Left ventricle myocardium inferior (tissue), 1 donor: ENCODE results near the gene FBXW12. TPM values are rescaled to one million over a fixed set of nuclear protein-coding genes. Genes with fewer than 3 reads are reported as not detected.

Experiments used
- DNase-seq: peaks from one replicate; pipeline ENCODE4 v3.0.0-alpha.2; 2020
- H3K27ac ChIP-seq: fragments of 200-600 bp; replicated peaks from 2 replicates; pipeline ENCODE4 v1.8.0; 2021
- H3K27me3 ChIP-seq: fragments of 200-600 bp; 2 replicates; pipeline ENCODE4 v1.8.0; 2021; ENCODE audit warnings: low read depth
- H3K36me3 ChIP-seq: fragments of 200-600 bp; 2 replicates; pipeline ENCODE4 v1.8.0; 2021
- H3K4me1 ChIP-seq: fragments of 200-600 bp; 2 replicates; pipeline ENCODE4 v1.8.0; 2021
- H3K4me3 ChIP-seq: fragments of 200-600 bp; 2 replicates; pipeline ENCODE4 v1.8.0; 2021; ENCODE audit warnings: mild to moderate bottlenecking, moderate library complexity
- H3K9me3 ChIP-seq: fragments of 200-600 bp; replicated peaks from 2 replicates; pipeline ENCODE4 v1.8.0; 2021
- intact Hi-C: fragments of 100-400 bp; cut with micrococcal nuclease; formaldehyde crosslinking; loops from one replicate; pipeline ENCODE4 v1.11.0; 2022
- total RNA-seq: library from RNA; stranded (reverse); fragmentation: NEBNext Ultra II Directional; extraction: Animal tissue kit (Norgen Biotek cat#: 25700); gene quantifications from one replicate; pipeline ENCODE4 v1.2.1, GENCODE V29; 2021
- TF ChIP-seq, protein P1 (sequence below): fragments of 200-600 bp; IDR thresholded peaks from 2 replicates; pipeline ENCODE4 v1.8.0; 2021; ENCODE audit warnings: antibody characterized with exemption, mild to moderate bottlenecking, borderline replicate concordance
- donor health status: DM: no; HTN: yes; CAD: no; lungs with severe emphysema.

The FBXW12 gene
- total RNA-seq, 1 donor from 2014 or later: not detected

DNA sequence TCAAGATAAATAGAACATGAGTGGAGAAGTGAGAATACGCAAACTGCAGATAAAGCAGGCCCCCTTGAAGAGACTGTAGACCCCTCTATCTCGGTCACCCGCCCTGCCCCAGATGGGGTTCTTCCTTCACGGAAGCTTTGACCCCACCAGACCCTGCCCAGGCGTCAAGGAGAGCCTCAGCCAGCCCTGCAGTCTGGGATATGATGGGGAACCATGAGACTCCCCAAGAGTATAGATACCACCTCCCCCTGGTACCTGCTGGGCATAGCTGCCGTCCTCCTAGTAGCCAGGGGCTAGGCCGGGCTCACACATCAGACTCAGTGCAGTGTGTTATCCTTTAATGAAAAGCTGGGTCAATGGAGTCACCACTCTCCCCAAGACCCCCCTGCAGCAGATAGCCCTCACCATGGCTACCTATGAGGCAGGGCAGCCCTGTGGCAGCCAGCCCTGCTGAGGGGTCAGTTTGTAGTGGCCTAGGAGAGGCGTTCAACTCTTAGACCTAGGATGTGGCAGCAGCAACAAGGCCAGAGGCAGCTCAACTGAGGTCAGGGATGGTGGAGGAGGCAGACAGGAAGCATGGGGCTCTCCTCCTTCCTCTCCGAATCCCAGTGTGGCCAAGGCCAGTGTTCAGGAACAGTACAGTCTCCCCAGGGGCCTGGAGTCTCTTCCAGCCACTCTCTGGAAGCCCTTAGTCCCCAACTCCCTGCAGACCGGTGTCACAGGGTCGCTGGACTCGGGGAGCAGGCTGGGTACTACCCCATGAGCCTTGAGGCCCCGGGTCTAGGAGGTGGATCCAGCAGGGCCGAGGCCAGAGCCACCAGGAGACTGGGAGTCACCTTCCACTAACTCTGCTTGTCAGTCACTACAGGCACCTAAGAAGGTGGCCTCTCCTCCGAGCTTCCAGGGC is 31.8 kb downstream of the FBXW12 start:
- H3K4me3 ChIP-seq: no peak overlapping the region
- H3K4me1 ChIP-seq: peaks cover 13% of the 10 kb centered on the region
- TF ChIP-seq, protein P1, sequence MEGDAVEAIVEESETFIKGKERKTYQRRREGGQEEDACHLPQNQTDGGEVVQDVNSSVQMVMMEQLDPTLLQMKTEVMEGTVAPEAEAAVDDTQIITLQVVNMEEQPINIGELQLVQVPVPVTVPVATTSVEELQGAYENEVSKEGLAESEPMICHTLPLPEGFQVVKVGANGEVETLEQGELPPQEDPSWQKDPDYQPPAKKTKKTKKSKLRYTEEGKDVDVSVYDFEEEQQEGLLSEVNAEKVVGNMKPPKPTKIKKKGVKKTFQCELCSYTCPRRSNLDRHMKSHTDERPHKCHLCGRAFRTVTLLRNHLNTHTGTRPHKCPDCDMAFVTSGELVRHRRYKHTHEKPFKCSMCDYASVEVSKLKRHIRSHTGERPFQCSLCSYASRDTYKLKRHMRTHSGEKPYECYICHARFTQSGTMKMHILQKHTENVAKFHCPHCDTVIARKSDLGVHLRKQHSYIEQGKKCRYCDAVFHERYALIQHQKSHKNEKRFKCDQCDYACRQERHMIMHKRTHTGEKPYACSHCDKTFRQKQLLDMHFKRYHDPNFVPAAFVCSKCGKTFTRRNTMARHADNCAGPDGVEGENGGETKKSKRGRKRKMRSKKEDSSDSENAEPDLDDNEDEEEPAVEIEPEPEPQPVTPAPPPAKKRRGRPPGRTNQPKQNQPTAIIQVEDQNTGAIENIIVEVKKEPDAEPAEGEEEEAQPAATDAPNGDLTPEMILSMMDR: no peak
- H3K27ac ChIP-seq: no peak overlapping the region
- H3K36me3 ChIP-seq: peaks cover 50% of the 10 kb centered on the region
- H3K9me3 ChIP-seq: no peaks in the 10 kb centered on the region
- no peak for DNase-seq
- no peaks in the 10 kb centered on the region for H3K27me3 ChIP-seq
- intact Hi-C loops: loop anchor here (5.0 kb wide), 1 partner anchor 34 kb away; no protein-coding TSS in a partner anchor

DNA sequence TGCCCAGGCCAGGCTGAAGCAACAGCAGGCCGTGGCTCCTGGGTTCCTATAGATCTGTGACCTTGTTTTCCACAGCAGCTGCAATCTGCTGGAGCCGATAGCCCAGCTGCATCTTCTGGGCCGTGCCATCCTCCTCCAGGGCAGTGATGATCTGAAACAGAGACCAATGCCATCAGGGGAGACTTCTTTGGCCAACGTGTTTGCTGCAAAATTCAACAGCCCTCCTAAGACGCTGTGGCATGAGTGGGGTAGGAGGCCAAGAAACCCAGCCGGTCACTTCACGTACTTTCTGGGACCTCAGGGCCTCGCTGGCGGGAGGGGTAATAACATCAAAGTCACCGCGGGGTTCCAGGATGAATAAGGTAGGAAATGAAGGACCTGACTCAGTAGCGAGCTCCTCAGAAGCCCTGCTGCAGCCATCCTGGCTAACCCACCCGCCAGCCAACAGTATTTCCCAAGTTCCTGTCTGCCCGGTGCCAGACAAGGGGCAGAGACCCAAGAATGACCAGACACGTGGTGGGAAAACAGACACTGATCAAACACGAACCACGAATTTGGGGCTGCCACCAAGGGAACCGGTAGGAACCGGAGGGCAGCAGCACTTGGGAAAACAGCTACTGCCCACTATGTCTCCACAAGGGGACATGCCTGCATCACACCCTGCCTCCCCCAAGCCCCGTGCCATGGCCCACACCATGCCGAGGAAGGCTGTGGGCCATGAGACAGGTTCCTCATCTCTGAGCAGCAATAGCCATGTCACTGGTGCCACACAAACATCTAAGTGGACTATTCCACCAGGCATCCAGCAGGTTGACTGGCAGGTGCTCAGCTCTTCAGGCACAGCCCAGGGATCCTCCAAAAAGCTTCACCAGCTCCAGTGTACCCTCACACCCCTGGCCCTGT is 32.7 kb downstream of the FBXW12 start:
- Histone ChIP-seq H3K36me3 (peaks cover 59% of the 10 kb centered on the region), H3K27ac (no peak overlapping the region), H3K27me3 (no peaks in the 10 kb centered on the region), H3K4me3 (no peak overlapping the region), H3K9me3 (no peaks in the 10 kb centered on the region), H3K4me1 (peaks cover 13% of the 10 kb centered on the region)
- no peak for DNase-seq
- intact Hi-C loops: loop anchor here (5.0 kb wide), 1 partner anchor 33 kb away; no protein-coding TSS in a partner anchor
- TF ChIP-seq, protein P1: no peak

DNA sequence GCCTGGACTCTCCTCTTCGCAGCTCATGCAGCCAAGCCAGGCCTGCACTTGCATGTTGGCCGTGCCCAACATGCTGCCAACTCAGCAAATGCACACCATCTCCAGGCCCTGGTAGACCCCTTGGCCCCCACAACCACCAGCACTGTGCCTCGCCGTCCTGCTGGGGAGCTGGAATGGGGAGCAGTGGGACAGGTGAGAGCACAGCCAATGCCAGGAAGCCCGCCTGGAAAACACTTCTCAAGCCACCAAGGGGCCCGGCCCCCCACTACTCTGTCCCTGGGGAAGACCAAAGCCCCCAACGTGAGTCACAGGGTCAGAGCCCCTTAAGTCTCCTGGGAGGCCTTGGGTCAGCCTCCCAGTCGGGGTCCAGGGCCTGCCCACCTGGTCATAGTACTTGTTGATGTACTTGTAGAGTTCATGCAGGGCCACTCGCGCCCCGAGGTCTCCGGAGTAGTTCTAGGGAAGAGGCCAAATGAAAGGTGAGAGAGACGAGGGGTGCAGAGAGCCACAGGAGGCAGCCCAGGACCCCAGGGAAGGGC is 33.4 kb downstream of the FBXW12 start:
- TF ChIP-seq, protein P1: no peak
- Histone ChIP-seq H3K27ac (no peak overlapping the region), H3K9me3 (no peaks in the 10 kb centered on the region), H3K36me3 (peaks cover 66% of the 10 kb centered on the region), H3K27me3 (no peaks in the 10 kb centered on the region), H3K4me1 (peaks cover 13% of the 10 kb centered on the region), H3K4me3 (no peak overlapping the region)
- no peak for DNase-seq
- intact Hi-C loops: no loop called here

DNA sequence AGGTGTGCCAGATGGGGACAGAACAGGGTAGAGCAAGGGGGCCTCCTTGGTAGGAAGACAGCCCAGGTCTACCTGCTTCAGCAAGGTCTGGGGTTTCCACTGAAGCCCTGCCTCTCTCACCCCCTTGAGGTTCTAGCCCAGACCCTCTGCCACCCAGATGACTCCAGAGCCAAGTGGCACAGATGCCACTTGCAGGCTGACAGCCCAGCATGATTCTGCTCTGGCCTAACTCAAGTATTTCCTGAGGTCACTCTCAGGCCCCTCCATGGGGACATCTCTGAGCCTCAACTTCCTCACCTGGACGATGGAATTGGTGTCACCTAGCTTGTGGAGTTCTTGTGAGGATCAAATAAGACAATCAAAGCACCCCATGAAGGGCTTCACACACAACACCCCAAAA is 34.0 kb downstream of the FBXW12 start:
- Histone ChIP-seq H3K27ac (no peak overlapping the region), H3K4me3 (no peak overlapping the region), H3K27me3 (no peaks in the 10 kb centered on the region), H3K4me1 (peaks cover 13% of the 10 kb centered on the region), H3K36me3 (peaks cover 72% of the 10 kb centered on the region), H3K9me3 (no peaks in the 10 kb centered on the region)
- intact Hi-C loops: no loop called here
- DNase-seq: no peak
- TF ChIP-seq, protein P1: no peak
